Calu3 (cell line): Measurements from ENCODE around the gene ARL6IP5. TPM values are rescaled to one million over a fixed set of nuclear protein-coding genes. Genes with fewer than 3 reads are reported as not detected.

Experiments
- BruUV-seq: library from RNA; stranded (reverse); fragments of 400-500 nt; replicated peaks from 2 replicates; lab custom pipeline; 2021; lab: Mats Ljungman, UMichigan
- CTCF ChIA-PET: fragments of 300-600 bp; sonication (Branson Sonifier 250); formaldehyde crosslinking; loops from one replicate; lab custom pipeline; 2022; ENCODE audit warnings: antibody characterized with exemption; lab: Charles Lee
- DNase-seq: peaks from one replicate; pipeline ENCODE4 v3.0.0; 2022
- H3K27ac Mint-ChIP-seq: one replicate; pipeline ENCODE4 v1.8.0; 2022; ENCODE audit warnings: mixed read lengths; ENCODE audit not compliant: unreplicated experiment
- H3K27me3 Mint-ChIP-seq: one replicate; pipeline ENCODE4 v1.8.0; 2022; ENCODE audit warnings: mixed read lengths; ENCODE audit not compliant: unreplicated experiment
- H3K36me3 Mint-ChIP-seq: one replicate; pipeline ENCODE4 v1.8.0; 2022; ENCODE audit warnings: mild to moderate bottlenecking, moderate library complexity, mixed read lengths; ENCODE audit not compliant: insufficient read depth, unreplicated experiment
- H3K4me1 Mint-ChIP-seq: one replicate; pipeline ENCODE4 v1.8.0; 2022; ENCODE audit warnings: mild to moderate bottlenecking, low read depth, mixed read lengths; ENCODE audit not compliant: unreplicated experiment
- H3K4me3 Mint-ChIP-seq: one replicate; pipeline ENCODE4 v1.8.0; 2022; ENCODE audit warnings: mild to moderate bottlenecking, low read depth, moderate library complexity, mixed read lengths; ENCODE audit not compliant: unreplicated experiment
- H3K9me3 Mint-ChIP-seq: one replicate; pipeline ENCODE4 v1.8.0; 2022; ENCODE audit warnings: low read depth, mixed read lengths; ENCODE audit not compliant: unreplicated experiment
- CTCF ChIP-seq: fragments of 200-600 bp; IDR thresholded peaks from one replicate; pipeline ENCODE4 v1.8.0; 2022; ENCODE audit warnings: antibody characterized with exemption; ENCODE audit not compliant: unreplicated experiment
- intact Hi-C: fragments of 100-400 bp; cut with micrococcal nuclease; formaldehyde crosslinking; loops from one replicate; pipeline ENCODE4 v1.10.0; 2022; ENCODE audit not compliant: unreplicated experiment
- total RNA-seq: library from RNA; stranded (reverse); gene quantifications from 2 replicates; pipeline ENCODE4 v1.2.3, GENCODE V29; 2022

ARL6IP5 gene
- total RNA-seq, 1 experiment from 2014 or later = 76.9 TPM

- Mint-ChIP-seq H3K4me1 (peaks cover 17% of the 10 kb centered on the region), H3K27ac (no peak overlapping the region), H3K27me3 (no peaks in the 10 kb centered on the region), H3K36me3 (peaks cover 6% of the 10 kb centered on the region), H3K4me3 (no peak overlapping the region), H3K9me3 (no peaks in the 10 kb centered on the region)
- CTCF ChIA-PET = no interaction called here
- no peak for TF ChIP-seq CTCF
- intact Hi-C loops = no loop called here
- no peak for DNase-seq
- BruUV-seq = no TSS peak
Observed at GRCh38 chr3:69104586-69104985, 19.8 kb downstream of the ARL6IP5 start.

DNA sequence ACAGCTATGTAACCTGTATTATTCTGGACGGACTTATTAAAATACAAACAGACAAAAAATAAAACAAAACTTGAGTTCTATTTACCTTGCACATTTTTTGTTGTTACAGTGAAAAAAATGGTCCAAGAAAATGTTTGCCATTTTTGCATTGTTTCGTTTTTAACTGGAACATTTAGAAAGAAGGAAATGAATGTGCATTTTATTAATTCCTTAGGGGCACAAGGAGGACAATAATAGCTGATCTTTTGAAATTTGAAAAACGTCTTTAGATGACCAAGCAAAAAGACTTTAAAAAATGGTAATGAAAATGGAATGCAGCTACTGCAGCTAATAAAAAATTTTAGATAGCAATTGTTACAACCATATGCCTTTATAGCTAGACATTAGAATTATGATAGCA, 20.6 kb downstream of the ARL6IP5 start:
- Mint-ChIP-seq H3K36me3 (peaks cover 6% of the 10 kb centered on the region), H3K4me1 (peaks cover 17% of the 10 kb centered on the region), H3K4me3 (no peak overlapping the region), H3K27ac (no peak overlapping the region), H3K9me3 (no peaks in the 10 kb centered on the region), H3K27me3 (no peaks in the 10 kb centered on the region)
- intact Hi-C loops = no loop called here
- no peak for DNase-seq
- no TSS peak for BruUV-seq
- CTCF ChIA-PET = interaction anchor here (2.2 kb wide), 1 partner anchor 11 kb away, joined by 8 read pairs; no protein-coding TSS in a partner anchor
- no peak for TF ChIP-seq CTCF

DNA sequence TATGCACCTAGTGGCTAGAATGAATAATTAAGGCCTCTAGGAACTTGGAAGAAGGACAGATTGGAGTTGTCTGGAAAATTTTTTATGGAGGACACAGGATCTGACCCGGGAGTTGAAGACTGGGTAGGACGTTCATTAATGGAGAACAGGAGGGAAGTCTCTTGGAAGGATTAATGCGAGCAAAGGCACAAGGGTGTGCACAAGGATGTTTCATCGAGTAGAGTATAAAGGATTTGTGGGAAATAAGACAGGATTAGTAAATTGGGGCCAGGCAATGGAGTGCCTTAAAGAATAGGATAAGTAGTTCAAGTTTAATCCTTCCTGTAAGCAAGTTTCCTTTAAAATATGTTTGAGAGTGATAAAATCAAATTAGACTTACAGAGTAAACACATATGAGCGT, 23.1 kb downstream of the ARL6IP5 start:
- Mint-ChIP-seq H3K4me1 (peaks cover 8% of the 10 kb centered on the region), H3K36me3 (peaks cover 6% of the 10 kb centered on the region), H3K27ac (no peak overlapping the region), H3K9me3 (no peaks in the 10 kb centered on the region), H3K27me3 (no peaks in the 10 kb centered on the region), H3K4me3 (no peak overlapping the region)
- TF ChIP-seq CTCF = no peak
- no peak for DNase-seq
- BruUV-seq = no TSS peak
- CTCF ChIA-PET = no interaction called here
- intact Hi-C loops = no loop called here

GRCh38 chr3:69108811-69109210, 24.1 kb downstream of the ARL6IP5 start:
- no peak for DNase-seq
- peaks cover 10% of the 10 kb centered on the region for H3K4me1 Mint-ChIP-seq
- BruUV-seq = no TSS peak
- CTCF ChIA-PET = no interaction called here
- H3K27ac Mint-ChIP-seq = no peak overlapping the region
- no peak for TF ChIP-seq CTCF
- intact Hi-C loops = no loop called here
- H3K9me3 Mint-ChIP-seq = no peaks in the 10 kb centered on the region
- H3K27me3 Mint-ChIP-seq = no peaks in the 10 kb centered on the region
- H3K4me3 Mint-ChIP-seq = no peak overlapping the region
- peaks cover 6% of the 10 kb centered on the region for H3K36me3 Mint-ChIP-seq
